Thyroid gland (tissue), 4 donors: Measurements from ENCODE around the gene HENMT1.
"Not testable (repeated sequence)": the region's sequence is repeated elsewhere in the genome, so short reads cannot be mapped to it uniquely, and the experiment has no call there.

Experiments used
- POLR2A ChIP-seq, 2 donors: fragments of 450-650 bp; IDR thresholded peaks; one replicate each; pipeline ENCODE4 v1.6.1; 2017; ENCODE audit warnings: antibody characterized with exemption in 2 of 2, mild to moderate bottlenecking in 2 of 2, moderate library complexity in 1 of 2
- TF ChIP-seq, protein P1 (sequence below), 6 experiments: fragments of 200-600 bp in 3 of 6; fragments of 450-650 bp in 3 of 6; sonication (generic) in 3 of 6; IDR thresholded peaks; one replicate each; pipeline ENCODE4 v1.5.1; 2016 to 2019; ENCODE audit warnings: antibody characterized with exemption in 6 of 6, mild to moderate bottlenecking in 2 of 6, inconsistent platforms in 1 of 6, moderate library complexity in 1 of 6

- TF ChIP-seq, protein P1, sequence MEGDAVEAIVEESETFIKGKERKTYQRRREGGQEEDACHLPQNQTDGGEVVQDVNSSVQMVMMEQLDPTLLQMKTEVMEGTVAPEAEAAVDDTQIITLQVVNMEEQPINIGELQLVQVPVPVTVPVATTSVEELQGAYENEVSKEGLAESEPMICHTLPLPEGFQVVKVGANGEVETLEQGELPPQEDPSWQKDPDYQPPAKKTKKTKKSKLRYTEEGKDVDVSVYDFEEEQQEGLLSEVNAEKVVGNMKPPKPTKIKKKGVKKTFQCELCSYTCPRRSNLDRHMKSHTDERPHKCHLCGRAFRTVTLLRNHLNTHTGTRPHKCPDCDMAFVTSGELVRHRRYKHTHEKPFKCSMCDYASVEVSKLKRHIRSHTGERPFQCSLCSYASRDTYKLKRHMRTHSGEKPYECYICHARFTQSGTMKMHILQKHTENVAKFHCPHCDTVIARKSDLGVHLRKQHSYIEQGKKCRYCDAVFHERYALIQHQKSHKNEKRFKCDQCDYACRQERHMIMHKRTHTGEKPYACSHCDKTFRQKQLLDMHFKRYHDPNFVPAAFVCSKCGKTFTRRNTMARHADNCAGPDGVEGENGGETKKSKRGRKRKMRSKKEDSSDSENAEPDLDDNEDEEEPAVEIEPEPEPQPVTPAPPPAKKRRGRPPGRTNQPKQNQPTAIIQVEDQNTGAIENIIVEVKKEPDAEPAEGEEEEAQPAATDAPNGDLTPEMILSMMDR (IDR thresholded peaks at IDR 0.05), result not testable (repeated sequence)
- not testable (repeated sequence) for TF ChIP-seq POLR2A (IDR thresholded peaks at IDR 0.05)
These were observed 41.2 kb upstream of the HENMT1 start for GRCh38 chr1:108702109-108702508.
